Endodermal cell (in vitro differentiated cells): ENCODE data around the gene IQSEC3. TPM values are rescaled to one million over a fixed set of nuclear protein-coding genes. Genes with fewer than 3 reads are reported as not detected.

Source experiments
- DNase-seq: peaks from one replicate; pipeline ENCODE4 v3.0.0-alpha.2; 2017
- H3K27ac ChIP-seq: 2 replicates; pipeline ENCODE4 v1.5.1; 2013; ENCODE audit warnings: mild to moderate bottlenecking, low read depth, low read length, moderate library complexity
- H3K27me3 ChIP-seq: 2 replicates; pipeline ENCODE4 v1.6.1; 2013; ENCODE audit warnings: mild to moderate bottlenecking, low read length, moderate library complexity; ENCODE audit not compliant: insufficient read depth, control insufficient read depth, poor library complexity, severe bottlenecking
- H3K36me3 ChIP-seq: 2 replicates; pipeline ENCODE4 v1.7.0; 2013; ENCODE audit warnings: mild to moderate bottlenecking, low read length, moderate library complexity; ENCODE audit not compliant: control insufficient read depth, insufficient read depth
- H3K4me1 ChIP-seq: one replicate; pipeline ENCODE4 v1.7.0; 2013; ENCODE audit warnings: low read length; ENCODE audit not compliant: control insufficient read depth, insufficient read depth
- H3K4me3 ChIP-seq: 2 replicates; pipeline ENCODE4 v1.5.1; 2013; ENCODE audit warnings: mild to moderate bottlenecking, low read length, moderate library complexity
- H3K9ac ChIP-seq: 2 replicates; pipeline ENCODE4 v1.6.1; 2013; ENCODE audit warnings: mild to moderate bottlenecking, low read length, moderate library complexity; ENCODE audit not compliant: poor library complexity, severe bottlenecking; ENCODE audit errors: extremely low read depth
- H3K9me3 ChIP-seq: 2 replicates; pipeline ENCODE4 v1.6.1; 2013; ENCODE audit warnings: mild to moderate bottlenecking, low read length, moderate library complexity; ENCODE audit not compliant: control insufficient read depth
- H3K27ac Mint-ChIP-seq: 2 replicates; pipeline ENCODE4 v1.8.0; 2020; ENCODE audit warnings: mixed read lengths
- H3K27me3 Mint-ChIP-seq: 2 replicates; pipeline ENCODE4 v1.8.0; 2021; ENCODE audit warnings: mild to moderate bottlenecking, mixed read lengths; ENCODE audit not compliant: insufficient read depth
- H3K36me3 Mint-ChIP-seq: 2 replicates; pipeline ENCODE4 v1.8.0; 2020; ENCODE audit warnings: low read depth, mixed read lengths
- H3K4me1 Mint-ChIP-seq: 2 replicates; pipeline ENCODE4 v1.8.0; 2020; ENCODE audit warnings: mixed read lengths
- H3K4me3 Mint-ChIP-seq: 2 replicates; pipeline ENCODE4 v1.8.0; 2020; ENCODE audit warnings: mild to moderate bottlenecking, moderate library complexity, mixed read lengths
- H3K9me3 Mint-ChIP-seq: 2 replicates; pipeline ENCODE4 v1.8.0; 2020; ENCODE audit warnings: mild to moderate bottlenecking, mixed read lengths
- CTCF ChIP-seq: fragments of 200-600 bp; sonication (generic); conservative IDR thresholded peaks from 2 replicates; pipeline ENCODE4 v1.5.0; 2021; ENCODE audit warnings: antibody characterized with exemption, mild to moderate bottlenecking
- WGBS, 2 experiments: methylation state at CpG; one replicate each; pipeline versions ENCODE4 v1.1.5 to v1.1.7; 2013; ENCODE audit warnings: missing lambda C conversion rate in 2 of 2, mixed read lengths in 1 of 2; ENCODE audit not compliant: insufficient coverage in 1 of 2, insufficient read length in 1 of 2; 5-methylcytosine and 5-hydroxymethylcytosine counted together
- total RNA-seq, 2 donors: library from RNA; stranded (reverse); fragmentation: NEBNext Ultra II Directional in 1 of 2; extraction: Animal tissue kit (Norgen Biotek cat#: 25700) in 1 of 2; gene quantifications; 2 replicates in 1 of 2; 3 replicates in 1 of 2; pipeline ENCODE4 v1.2.1, GENCODE V29; 2021

Gene IQSEC3
- total RNA-seq, 2 donors from 2014 or later, result 1.5 to 2.7 TPM

GRCh38 chr12:202081-202731 lies 135.6 kb downstream of the IQSEC3 start:
- no peak overlapping the region for H3K4me3 ChIP-seq

GRCh38 chr12:203074-203461 lies 136.5 kb downstream of the IQSEC3 start:
- H3K4me1 Mint-ChIP-seq, result peaks cover 18% of the 10 kb centered on the region
- H3K9me3 Mint-ChIP-seq, result no peaks in the 10 kb centered on the region
- H3K4me3 Mint-ChIP-seq, result peak overlapping the region; percentile 45
- no peaks in the 10 kb centered on the region for H3K9me3 ChIP-seq
- peak overlapping the region; percentile 80 for H3K4me3 ChIP-seq
- H3K27ac ChIP-seq, result no peak overlapping the region
- H3K27me3 ChIP-seq, result peaks cover 74% of the 10 kb centered on the region
- no peaks in the 10 kb centered on the region for H3K36me3 ChIP-seq
- no peak overlapping the region for H3K27ac Mint-ChIP-seq
- H3K4me1 ChIP-seq, result peaks cover 10% of the 10 kb centered on the region
- H3K36me3 Mint-ChIP-seq, result no peaks in the 10 kb centered on the region
- no peak overlapping the region for H3K9ac ChIP-seq
- 41 to 48% methylated on average over 12 to 16 of the region's 16 CpGs for WGBS, 2 experiments
- no peak for TF ChIP-seq CTCF
- peaks cover 88% of the 10 kb centered on the region for H3K27me3 Mint-ChIP-seq
- no peak for DNase-seq

More at GRCh38 chr12:202081-202731, 135.6 kb downstream of the IQSEC3 start:
- peak overlapping the region; percentile 45 for H3K4me3 Mint-ChIP-seq
- H3K9ac ChIP-seq, result no peak overlapping the region
- H3K4me1 Mint-ChIP-seq, result peaks cover 18% of the 10 kb centered on the region
- H3K27ac ChIP-seq, result no peak overlapping the region
- no peaks in the 10 kb centered on the region for H3K36me3 Mint-ChIP-seq
- peaks cover 80% of the 10 kb centered on the region for H3K27me3 ChIP-seq
- H3K9me3 Mint-ChIP-seq, result no peaks in the 10 kb centered on the region
- no peaks in the 10 kb centered on the region for H3K36me3 ChIP-seq
- WGBS, 2 experiments, result 26 to 27% methylated on average over 13 to 15 of the region's 15 CpGs
- TF ChIP-seq CTCF, result no peak
- peak; percentile 88 for DNase-seq
- peaks cover 89% of the 10 kb centered on the region for H3K27me3 Mint-ChIP-seq
- no peaks in the 10 kb centered on the region for H3K9me3 ChIP-seq
- H3K4me1 ChIP-seq, result peaks cover 10% of the 10 kb centered on the region
- H3K27ac Mint-ChIP-seq, result no peak overlapping the region

GRCh38 chr12:203462-204260 lies 137.1 kb downstream of the IQSEC3 start:
- H3K4me1 ChIP-seq, result peaks cover 10% of the 10 kb centered on the region
- no peak overlapping the region for H3K27ac ChIP-seq
- no peaks in the 10 kb centered on the region for H3K36me3 ChIP-seq
- no peaks in the 10 kb centered on the region for H3K9me3 ChIP-seq
- 2 to 7% methylated on average over 11 to 84 of the region's 84 CpGs for WGBS, 2 experiments
- peaks cover 89% of the 10 kb centered on the region for H3K27me3 Mint-ChIP-seq
- H3K9me3 Mint-ChIP-seq, result no peaks in the 10 kb centered on the region
- no peak overlapping the region for H3K27ac Mint-ChIP-seq
- H3K4me3 Mint-ChIP-seq, result peak overlapping the region; percentile 45
- peaks cover 16% of the 10 kb centered on the region for H3K4me1 Mint-ChIP-seq
- peak; percentile 78 for TF ChIP-seq CTCF
- H3K27me3 ChIP-seq, result peaks cover 72% of the 10 kb centered on the region
- no peak overlapping the region for H3K9ac ChIP-seq
- H3K4me3 ChIP-seq, result peak overlapping the region; percentile 80
- DNase-seq, result peak; percentile 89
- H3K36me3 Mint-ChIP-seq, result no peaks in the 10 kb centered on the region
